Sigmoid colon (tissue), 7 donors: ENCODE data around the gene PLPP1. TPM values are rescaled to one million over a fixed set of nuclear protein-coding genes. Genes with fewer than 3 reads are reported as not detected.

ENCODE experiments used
- DNase-seq: peaks from one replicate; pipeline ENCODE4 v3.0.0-alpha.2; 2019
- H3K27ac ChIP-seq, 4 donors: fragments of 200-600 bp; sonication (generic); one replicate each; pipeline ENCODE4 v1.5.1; 2016 to 2019; ENCODE audit warnings: mild to moderate bottlenecking in 1 of 4
- H3K27me3 ChIP-seq, 3 donors: fragments of 200-600 bp; sonication (generic); one replicate each; pipeline ENCODE4 v1.5.1; 2019; ENCODE audit warnings: mild to moderate bottlenecking in 1 of 3
- H3K36me3 ChIP-seq, 4 donors: fragments of 200-600 bp; sonication (generic); one replicate each; pipeline ENCODE4 v1.5.1; 2016 to 2019
- H3K4me1 ChIP-seq, 4 donors: fragments of 200-600 bp; sonication (generic); one replicate each; pipeline ENCODE4 v1.5.1; 2017 to 2019
- H3K4me3 ChIP-seq, 4 donors: fragments of 200-600 bp; sonication (generic); one replicate each; pipeline ENCODE4 v1.5.1; 2017 to 2019; ENCODE audit warnings: mild to moderate bottlenecking in 2 of 4, moderate library complexity in 1 of 4
- H3K9me3 ChIP-seq, 4 donors: fragments of 200-600 bp in 3 of 4; sonication (generic) in 3 of 4; one replicate each; pipeline versions ENCODE4 v1.5.1 to v1.6.1; 2013 to 2019
- EP300 ChIP-seq, 4 donors: sonication (generic); formaldehyde crosslinking; IDR thresholded peaks; one replicate each; pipeline ENCODE4 v1.6.1; 2017; ENCODE audit warnings: antibody characterized with exemption in 4 of 4
- POLR2A ChIP-seq, 2 donors: fragments of 450-650 bp; IDR thresholded peaks; one replicate each; pipeline ENCODE4 v1.6.1; 2016; ENCODE audit warnings: antibody characterized with exemption in 2 of 2, mild to moderate bottlenecking in 2 of 2, moderate library complexity in 2 of 2
- POLR2AphosphoS5 ChIP-seq, 4 donors: sonication (generic); formaldehyde crosslinking; IDR thresholded peaks; one replicate each; pipeline ENCODE4 v1.6.1; 2017; ENCODE audit warnings: antibody characterized with exemption in 4 of 4
- WGBS, 2 donors: extraction: QIAGEN DNeasy Blood & Tissue Kit; methylation state at CpG; one replicate each; pipeline ENCODE4 v1.1.7; 2013; 5-methylcytosine and 5-hydroxymethylcytosine counted together
- intact Hi-C: fragments of 100-400 bp; cut with DNase I; formaldehyde crosslinking; loops from one replicate; pipeline ENCODE4 v1.15.1; 2023
- polyA plus RNA-seq, 3 donors: library from polyadenylated mRNA; stranded (reverse); fragments of 200-250 nt; gene quantifications; one replicate each; pipeline ENCODE4 v1.2.3, GENCODE V29; 2013
- total RNA-seq, 4 donors: library from RNA; depleted of rRNA; stranded (reverse); fragments of >200 nt; gene quantifications; one replicate each; pipeline ENCODE4 v1.1.0, GENCODE V29; 2016
- TF ChIP-seq, protein P1 (sequence below), 4 experiments: fragments of 450-650 bp in 3 of 4; fragments of 200-600 bp in 1 of 4; IDR thresholded peaks; one replicate each; pipeline ENCODE4 v1.5.1; 2016 to 2019; ENCODE audit warnings: antibody characterized with exemption in 4 of 4, mild to moderate bottlenecking in 3 of 4, moderate library complexity in 2 of 4
- donor health status: healthy with polysubstance abuse.
- donor health status: Bipolar disorder and iron deficiency.
- donor health status: healthy.

The PLPP1 gene
- total and polyA plus RNA-seq, 7 donors, result 44.2 to 355 (median 264) TPM

DNA sequence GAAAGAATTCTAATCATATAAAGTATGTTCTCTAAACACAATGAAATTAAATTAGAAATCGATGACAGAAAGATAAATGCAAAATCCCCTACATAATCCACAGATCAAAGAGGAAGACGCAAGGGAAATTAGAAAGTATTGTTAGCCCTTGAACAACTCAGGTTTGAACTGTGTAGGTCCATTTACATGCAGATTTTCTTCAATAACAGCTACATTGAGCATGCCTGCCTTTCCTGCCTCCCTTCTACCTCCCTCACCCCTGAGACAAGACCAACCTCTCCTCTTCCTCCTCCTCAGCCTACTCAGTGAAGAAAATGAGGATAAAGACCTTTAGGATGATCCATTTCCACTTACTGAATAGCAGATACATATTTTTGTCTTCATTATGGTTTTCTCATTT is 75.2 kb downstream of the PLPP1 start:
- H3K4me1 ChIP-seq, result peaks cover 0 to 35% (median 16%) of the 10 kb centered on the region in 4 donors
- H3K36me3 ChIP-seq, result peaks cover 0 to 6% (median 2%) of the 10 kb centered on the region in 4 donors
- H3K27me3 ChIP-seq, result no peaks in the 10 kb centered on the region
- H3K27ac ChIP-seq, result no peak overlapping the region
- no peak for TF ChIP-seq POLR2AphosphoS5 (IDR thresholded peaks at IDR 0.05)
- TF ChIP-seq, protein P1, sequence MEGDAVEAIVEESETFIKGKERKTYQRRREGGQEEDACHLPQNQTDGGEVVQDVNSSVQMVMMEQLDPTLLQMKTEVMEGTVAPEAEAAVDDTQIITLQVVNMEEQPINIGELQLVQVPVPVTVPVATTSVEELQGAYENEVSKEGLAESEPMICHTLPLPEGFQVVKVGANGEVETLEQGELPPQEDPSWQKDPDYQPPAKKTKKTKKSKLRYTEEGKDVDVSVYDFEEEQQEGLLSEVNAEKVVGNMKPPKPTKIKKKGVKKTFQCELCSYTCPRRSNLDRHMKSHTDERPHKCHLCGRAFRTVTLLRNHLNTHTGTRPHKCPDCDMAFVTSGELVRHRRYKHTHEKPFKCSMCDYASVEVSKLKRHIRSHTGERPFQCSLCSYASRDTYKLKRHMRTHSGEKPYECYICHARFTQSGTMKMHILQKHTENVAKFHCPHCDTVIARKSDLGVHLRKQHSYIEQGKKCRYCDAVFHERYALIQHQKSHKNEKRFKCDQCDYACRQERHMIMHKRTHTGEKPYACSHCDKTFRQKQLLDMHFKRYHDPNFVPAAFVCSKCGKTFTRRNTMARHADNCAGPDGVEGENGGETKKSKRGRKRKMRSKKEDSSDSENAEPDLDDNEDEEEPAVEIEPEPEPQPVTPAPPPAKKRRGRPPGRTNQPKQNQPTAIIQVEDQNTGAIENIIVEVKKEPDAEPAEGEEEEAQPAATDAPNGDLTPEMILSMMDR (IDR thresholded peaks at IDR 0.05), result no peak
- TF ChIP-seq POLR2A (IDR thresholded peaks at IDR 0.05), result no peak
- TF ChIP-seq EP300 (IDR thresholded peaks at IDR 0.05), result no peak
- H3K4me3 ChIP-seq, result no peak overlapping the region
- H3K9me3 ChIP-seq, result no peaks in the 10 kb centered on the region
- intact Hi-C loops, result no loop called here
- no peak for DNase-seq
- WGBS, 2 donors, result 72 to 99% methylated on average over 2 of the region's 2 CpGs

GRCh38 chr5:55456216-55456895 is 78.4 kb downstream of the PLPP1 start:
- WGBS, 2 donors, result 95 to 96% methylated on average over 3 of the region's 3 CpGs
- H3K27ac ChIP-seq, result no peak overlapping the region
- H3K4me3 ChIP-seq, result no peak overlapping the region
- peaks cover 0 to 4% (median 0%) of the 10 kb centered on the region in 4 donors for H3K36me3 ChIP-seq
- DNase-seq, result no peak
- H3K4me1 ChIP-seq, result peaks cover 0 to 53% (median 26%) of the 10 kb centered on the region in 4 donors
- no peaks in the 10 kb centered on the region for H3K27me3 ChIP-seq
- TF ChIP-seq POLR2A (IDR thresholded peaks at IDR 0.05), result no peak
- TF ChIP-seq POLR2AphosphoS5 (IDR thresholded peaks at IDR 0.05), result no peak
- TF ChIP-seq, protein P1 (IDR thresholded peaks at IDR 0.05), result no peak
- TF ChIP-seq EP300 (IDR thresholded peaks at IDR 0.05), result no peak
- H3K9me3 ChIP-seq, result no peaks in the 10 kb centered on the region
- intact Hi-C loops, result no loop called here

- peaks cover 0 to 62% (median 40%) of the 10 kb centered on the region in 4 donors for H3K4me1 ChIP-seq
- no peak for TF ChIP-seq EP300 (IDR thresholded peaks at IDR 0.05)
Observed at GRCh38 chr5:55454282-55454681, 80.5 kb downstream of the PLPP1 start.

GRCh38 chr5:55453211-55453610 is 81.6 kb downstream of the PLPP1 start:
- intact Hi-C loops, result no loop called here
- H3K4me3 ChIP-seq, result no peak overlapping the region
- peaks cover 0 to 4% (median 0%) of the 10 kb centered on the region in 4 donors for H3K36me3 ChIP-seq
- no peak for DNase-seq
- peaks cover 0 to 73% (median 46%) of the 10 kb centered on the region in 4 donors for H3K4me1 ChIP-seq
- TF ChIP-seq POLR2A (IDR thresholded peaks at IDR 0.05) (no peak), POLR2AphosphoS5 (IDR thresholded peaks at IDR 0.05) (no peak), EP300 (IDR thresholded peaks at IDR 0.05) (no peak)
- TF ChIP-seq, protein P1 (IDR thresholded peaks at IDR 0.05), result no peak
- H3K27me3 ChIP-seq, result no peaks in the 10 kb centered on the region
- 61 to 76% methylated on average over 1 of the region's 1 CpG for WGBS, 2 donors
- no peak overlapping the region for H3K27ac ChIP-seq
- no peaks in the 10 kb centered on the region for H3K9me3 ChIP-seq

More at GRCh38 chr5:55454282-55454681, 80.5 kb downstream of the PLPP1 start:
- DNase-seq, result no peak
- Histone ChIP-seq H3K36me3 (peaks cover 0 to 4% (median 0%) of the 10 kb centered on the region in 4 donors), H3K27me3 (no peaks in the 10 kb centered on the region), H3K27ac (no peak overlapping the region), H3K9me3 (no peaks in the 10 kb centered on the region), H3K4me3 (no peak overlapping the region)
- WGBS, 2 donors, result 74 to 80% methylated on average over 2 of the region's 2 CpGs
- intact Hi-C loops, result no loop called here

DNA sequence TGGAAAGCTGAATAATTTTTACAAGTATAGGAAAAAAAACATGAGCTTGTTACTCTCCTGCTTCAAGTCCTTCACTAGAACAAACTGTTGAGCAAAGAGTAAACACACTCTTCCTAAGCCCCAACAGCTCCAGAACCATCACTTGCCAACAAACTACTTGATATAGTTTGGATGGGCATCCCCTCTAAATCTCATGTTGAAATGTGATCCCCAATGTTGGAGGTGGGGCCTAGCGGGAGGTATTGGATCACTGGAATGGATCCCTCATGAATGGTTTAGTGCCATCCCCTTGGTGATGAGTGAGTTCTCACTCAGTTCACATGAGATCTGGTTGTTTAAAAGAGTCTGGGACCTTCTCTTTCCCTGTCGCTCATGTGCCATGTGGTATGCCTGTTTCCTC is 82.8 kb downstream of the PLPP1 start:
- 95 to 98% methylated on average over 2 of the region's 2 CpGs for WGBS, 2 donors
- no peaks in the 10 kb centered on the region for H3K9me3 ChIP-seq
- no peak overlapping the region for H3K4me3 ChIP-seq
- H3K4me1 ChIP-seq, result peaks cover 0 to 85% (median 57%) of the 10 kb centered on the region in 4 donors
- no peak for DNase-seq
- intact Hi-C loops, result no loop called here
- peaks cover 0 to 4% (median 0%) of the 10 kb centered on the region in 4 donors for H3K36me3 ChIP-seq
- peak overlapping the region in 1 of 4 donors; percentile 48 for H3K27ac ChIP-seq
- TF ChIP-seq, protein P1 (IDR thresholded peaks at IDR 0.05), result no peak
- TF ChIP-seq EP300 (IDR thresholded peaks at IDR 0.05) (no peak), POLR2AphosphoS5 (IDR thresholded peaks at IDR 0.05) (no peak), POLR2A (IDR thresholded peaks at IDR 0.05) (no peak)
- no peaks in the 10 kb centered on the region for H3K27me3 ChIP-seq
